ENCODE results near the gene GHR. TPM values are rescaled to one million over a fixed set of nuclear protein-coding genes. Genes with fewer than 3 reads are reported as not detected.

Gene GHR
- total and polyA plus RNA-seq, 10 of the 15 experiments (the other 5 are each of a cell fraction or from before 2014, with no cell fraction given): 0.23 to 10.2 (median 0.48) TPM

GRCh38 chr5:42526179-42526578 lies 102.9 kb downstream of the GHR start:
- no peak overlapping the region for H3K4me3 ChIP-seq
- H3K27me3 ChIP-seq (replicated peaks in 1 of 2; ENCODE audit: control insufficient read depth in 2 of 2, insufficient read depth in 2 of 2, low read length in 1 of 2): no peaks in the 10 kb centered on the region
- ChIA-PET POLR2A (no interaction called here), CTCF (interaction anchor here (0.7 kb wide), 1 partner anchor 12 kb away, joined by 3 read pairs; no protein-coding TSS in a partner anchor), SMC1A (ENCODE audit: uncharacterized antibody, unreplicated experiment) (interaction anchor here (0.7 kb wide), 1 partner anchor 28 kb away, joined by 3 read pairs; no protein-coding TSS in a partner anchor), RAD21 (ENCODE audit: unreplicated experiment) (interaction anchor here (1.3 kb wide), 1 partner anchor 11 kb away, joined by 4 read pairs; no protein-coding TSS in a partner anchor)
- intact Hi-C loops (cut with micrococcal nuclease; ENCODE audit: unreplicated experiment) (no loop called here), in situ Hi-C loops (cut with MboI) (no loop called here)
- H4K20me1 ChIP-seq (ENCODE audit: control insufficient read depth, insufficient read depth): no peaks in the 10 kb centered on the region
- no peaks in the 10 kb centered on the region for H3K79me2 ChIP-seq (ENCODE audit: control insufficient read depth, insufficient read depth, low read length)
- WGBS (ENCODE audit: insufficient coverage, insufficient replicate concordance, low lambda C conversion rate, missing lambda C conversion rate): 0% methylated on average over 1 of the region's 1 CpG
- H3K4me1 ChIP-seq (ENCODE audit: control insufficient read depth, insufficient read depth, low read length): no peaks in the 10 kb centered on the region
- ATAC-seq (no peak), DNase-seq (ENCODE audit: low read depth, low spot score) (no peak), FAIRE-seq (no peak)
- H3K27ac ChIP-seq (ENCODE audit: control insufficient read depth, insufficient read depth): no peak overlapping the region
- H3K36me3 ChIP-seq (ENCODE audit: control insufficient read depth in 2 of 2, insufficient read depth in 2 of 2, low read length in 1 of 2): no peaks in the 10 kb centered on the region
- no peak overlapping the region for H3K4me2 ChIP-seq (ENCODE audit: control insufficient read depth, insufficient read depth)
- BruUV-seq (replicated peaks): no TSS peak
- H3K9ac ChIP-seq (ENCODE audit: control insufficient read depth, insufficient read depth, low read length): no peak overlapping the region
- TF ChIP-seq HDAC2 (IDR thresholded peaks at IDR 0.05): no peak
- TF ChIP-seq NFIC (IDR thresholded peaks at IDR 0.05; ENCODE audit: low read depth, low read length): no peak
- TF ChIP-seq E2F8 (IDR thresholded peaks at IDR 0.05; ENCODE audit: low read depth, partially characterized antibody): no peak
- TF ChIP-seq SRF (IDR thresholded peaks at IDR 0.05; ENCODE audit: low read depth in 2 of 2, low read length in 2 of 2): no peak
- no peak for TF ChIP-seq FOXM1 (IDR thresholded peaks at IDR 0.05; ENCODE audit: low read depth, low read length)
- no peak for TF ChIP-seq RAD51 (IDR thresholded peaks at IDR 0.05)
- no peak for TF ChIP-seq SREBF1 (IDR thresholded peaks at IDR 0.05; ENCODE audit: low read length)
- no peak for TF ChIP-seq NBN (IDR thresholded peaks at IDR 0.05)
- TF ChIP-seq, protein P1, sequence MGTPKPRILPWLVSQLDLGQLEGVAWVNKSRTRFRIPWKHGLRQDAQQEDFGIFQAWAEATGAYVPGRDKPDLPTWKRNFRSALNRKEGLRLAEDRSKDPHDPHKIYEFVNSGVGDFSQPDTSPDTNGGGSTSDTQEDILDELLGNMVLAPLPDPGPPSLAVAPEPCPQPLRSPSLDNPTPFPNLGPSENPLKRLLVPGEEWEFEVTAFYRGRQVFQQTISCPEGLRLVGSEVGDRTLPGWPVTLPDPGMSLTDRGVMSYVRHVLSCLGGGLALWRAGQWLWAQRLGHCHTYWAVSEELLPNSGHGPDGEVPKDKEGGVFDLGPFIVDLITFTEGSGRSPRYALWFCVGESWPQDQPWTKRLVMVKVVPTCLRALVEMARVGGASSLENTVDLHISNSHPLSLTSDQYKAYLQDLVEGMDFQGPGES (IDR thresholded peaks at IDR 0.05): no peak
- no peak for TF ChIP-seq USF1 (IDR thresholded peaks at IDR 0.05; ENCODE audit: borderline replicate concordance, extremely low read length, insufficient read depth, low read depth, low read length)
- no peak for TF ChIP-seq RFX5 (IDR thresholded peaks at IDR 0.05; ENCODE audit: low read depth, low read length)
- TF ChIP-seq SMARCA5 (IDR thresholded peaks at IDR 0.05): no peak
- TF ChIP-seq PAX8 (IDR thresholded peaks at IDR 0.05): no peak
- TF ChIP-seq HDAC6 (IDR thresholded peaks at IDR 0.05; ENCODE audit: unreplicated experiment): no peak
- TF ChIP-seq GATAD2B (conservative IDR thresholded peaks at IDR 0.05; ENCODE audit: low read depth): no peak
- no peak for TF ChIP-seq NFXL1 (IDR thresholded peaks at IDR 0.05; ENCODE audit: borderline replicate concordance)
- no peak for TF ChIP-seq MTA2 (IDR thresholded peaks at IDR 0.05; ENCODE audit: low read depth)
- no peak for TF ChIP-seq YY1 (IDR thresholded peaks at IDR 0.05; ENCODE audit: low read depth, low read length)
- TF ChIP-seq CHD1 (IDR thresholded peaks at IDR 0.05; ENCODE audit: low read depth, low read length): no peak
- no peak for TF ChIP-seq ESRRA (IDR thresholded peaks at IDR 0.05; ENCODE audit: low read length)
- no peak overlapping the region for H2AFZ ChIP-seq (ENCODE audit: control insufficient read depth, low read depth, low read length)
- no peaks in the 10 kb centered on the region for H3K9me3 ChIP-seq (replicated peaks; ENCODE audit: control insufficient read depth, insufficient read depth, low read length)

Data from GM12878 (cell line).